ENCODE results near the gene AUTS2. TPM values are rescaled to one million over a fixed set of nuclear protein-coding genes. Genes with fewer than 3 reads are reported as not detected.
"Not testable (repeated sequence)": the region's sequence is repeated elsewhere in the genome, so short reads cannot be mapped to it uniquely, and the experiment has no call there.

The AUTS2 gene
- total RNA-seq, 1 donor from 2014 or later = 7.7 TPM

DNA sequence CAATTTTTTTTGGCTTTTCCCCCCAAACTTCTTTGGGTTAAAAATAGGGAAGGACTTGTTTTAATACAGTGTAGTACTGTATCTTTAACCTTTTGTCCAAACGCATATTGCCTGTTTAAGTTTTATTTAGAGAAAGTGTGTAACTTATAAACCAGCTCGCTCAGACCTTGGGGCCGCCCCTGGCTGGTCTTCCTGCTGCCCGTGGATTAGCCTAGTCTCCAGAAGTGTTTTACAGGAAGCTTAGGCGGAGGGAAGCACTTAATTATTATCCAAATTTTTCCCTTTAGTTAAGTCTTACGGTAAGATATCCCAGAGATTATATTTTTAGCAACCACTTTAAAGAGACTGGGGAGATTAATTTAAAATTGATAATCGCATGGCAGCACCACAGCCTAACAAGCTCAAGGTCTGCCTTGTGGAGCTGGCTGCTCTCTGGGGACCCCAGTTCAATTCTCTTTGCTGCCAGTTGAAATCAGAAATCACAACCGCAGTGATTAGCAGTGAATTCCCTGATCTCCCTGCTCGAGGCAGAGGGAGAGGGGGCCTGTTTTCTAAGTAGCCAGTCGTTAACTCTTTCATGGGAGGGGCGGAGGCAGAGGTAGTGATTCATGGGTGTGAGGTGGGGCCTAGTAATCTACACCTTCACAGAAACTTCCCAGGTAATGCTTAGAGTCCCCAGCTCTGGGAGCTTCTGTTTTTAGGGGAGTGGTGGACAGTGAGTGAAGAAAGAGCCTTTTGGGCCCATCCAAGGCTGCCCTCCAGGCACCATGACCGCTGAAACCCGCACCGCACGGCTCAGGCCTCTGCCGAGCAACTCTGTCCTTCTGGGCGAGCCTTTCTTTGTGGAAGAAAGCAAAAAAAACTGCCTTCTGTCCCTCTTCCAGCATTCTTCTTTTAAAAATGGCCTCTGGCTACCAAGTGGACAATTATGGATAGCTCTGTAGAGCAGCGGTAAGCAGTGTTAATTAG lies 984.9 kb downstream of the AUTS2 start:
- intact Hi-C loops (cut with micrococcal nuclease) = no loop called here

DNA sequence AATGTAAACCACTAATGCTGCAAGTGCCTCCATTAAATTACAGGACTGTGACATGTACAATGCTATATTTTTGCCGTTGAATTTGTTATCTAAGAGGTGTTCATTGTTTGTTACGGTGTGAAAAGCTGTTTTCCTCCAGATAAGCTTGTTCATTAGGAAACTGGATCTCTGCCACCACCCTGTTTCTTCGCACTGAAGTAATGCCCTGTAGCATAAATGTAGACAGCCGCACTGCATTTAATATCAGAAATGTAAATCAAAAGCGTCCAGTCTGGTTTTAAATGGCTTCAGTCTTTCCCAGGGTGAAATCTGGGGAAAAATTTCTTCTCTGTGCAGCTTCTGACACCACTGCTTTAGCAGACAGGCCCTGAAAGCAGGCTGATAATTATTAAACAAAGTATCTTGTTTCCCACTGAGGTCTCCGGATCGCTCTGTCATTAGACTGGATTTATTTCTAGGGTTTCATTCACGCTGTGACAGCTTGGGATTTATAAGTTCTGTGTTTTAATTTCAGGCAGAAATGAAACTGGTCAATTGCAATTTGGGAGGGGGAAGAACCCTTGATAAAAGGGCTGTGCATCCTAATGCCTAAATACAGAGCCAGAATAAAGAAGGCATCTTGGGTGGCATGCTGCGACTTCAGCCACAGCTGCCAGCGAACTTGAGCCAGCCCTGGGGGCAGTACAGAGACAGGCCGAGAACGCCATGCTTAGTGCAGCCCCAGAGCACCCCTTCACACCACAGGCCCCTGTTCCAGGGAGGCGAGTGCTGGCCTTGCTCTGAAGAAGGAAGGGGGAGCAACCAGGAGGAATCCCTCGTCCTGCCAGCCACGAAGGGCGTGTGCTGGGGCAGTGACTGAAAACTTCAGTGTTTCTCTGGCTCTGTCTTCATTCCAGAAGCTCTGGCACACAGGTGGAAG lies 985.9 kb downstream of the AUTS2 start:
- intact Hi-C loops (cut with micrococcal nuclease) = no loop called here

DNA sequence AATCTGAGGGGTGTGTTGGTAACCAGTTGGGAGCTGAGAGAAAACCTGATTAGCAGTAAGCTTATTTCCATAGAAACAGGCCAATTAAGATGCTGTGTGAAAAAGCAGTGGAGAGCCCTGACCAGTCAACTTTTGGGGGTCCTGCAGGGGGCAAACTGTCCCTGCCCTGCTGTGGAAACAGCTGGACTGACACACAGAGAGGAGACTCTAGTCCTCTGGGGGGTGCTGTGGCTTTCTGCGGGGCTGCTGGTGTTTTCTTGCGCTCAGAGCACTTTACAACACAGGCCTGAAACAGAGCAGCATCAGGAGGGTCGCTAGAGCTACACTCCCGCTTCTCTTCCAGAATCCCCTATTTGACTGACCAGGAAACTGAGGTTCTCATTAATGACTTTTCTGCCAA lies 986.8 kb downstream of the AUTS2 start:
- intact Hi-C loops (cut with micrococcal nuclease) = loop anchor here (5.0 kb wide), 1 partner anchor 112 kb away; no protein-coding TSS in a partner anchor

DNA sequence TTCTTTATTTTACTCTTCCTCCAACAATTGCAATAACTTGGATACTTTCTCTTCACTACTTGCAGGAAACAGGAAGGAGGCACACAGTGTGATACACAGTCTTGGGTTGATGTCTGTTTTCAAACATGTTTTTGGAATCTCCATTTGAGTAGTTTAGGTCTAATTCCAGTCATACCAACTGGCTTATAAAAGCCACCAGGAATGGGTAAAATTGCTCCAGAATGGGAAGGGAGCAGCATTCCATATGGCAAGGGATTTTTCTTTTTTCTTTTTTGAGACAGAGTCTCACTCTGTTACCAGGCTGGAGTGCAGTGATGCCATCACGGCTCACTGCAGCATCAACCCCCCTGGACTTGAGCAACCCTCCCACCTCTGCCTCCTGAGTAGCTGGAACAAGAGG lies 988.5 kb downstream of the AUTS2 start:
- intact Hi-C loops (cut with micrococcal nuclease) = loop anchor here (5.0 kb wide), 1 partner anchor 110 kb away; no protein-coding TSS in a partner anchor

DNA sequence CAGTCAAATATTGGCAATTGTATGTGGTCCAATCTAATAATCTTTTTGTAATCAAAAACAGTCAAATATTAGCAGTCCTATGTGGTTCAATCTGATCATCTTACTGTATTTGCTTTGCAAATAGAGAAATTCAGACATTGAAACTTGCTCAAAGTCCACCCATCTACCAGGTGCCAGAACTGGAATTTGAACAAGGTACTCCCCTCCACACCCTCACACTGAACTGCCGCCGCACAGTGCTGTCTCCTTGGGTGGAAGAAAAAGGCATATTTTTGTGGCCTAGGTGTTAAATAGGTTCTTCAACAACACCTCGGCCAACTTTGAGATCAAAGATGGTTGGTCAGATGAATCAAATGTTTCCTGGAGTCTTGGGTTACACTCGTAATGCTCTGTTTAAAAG lies 989.5 kb downstream of the AUTS2 start:
- intact Hi-C loops (cut with micrococcal nuclease) = loop anchor here (5.0 kb wide), 1 partner anchor 110 kb away; no protein-coding TSS in a partner anchor

DNA sequence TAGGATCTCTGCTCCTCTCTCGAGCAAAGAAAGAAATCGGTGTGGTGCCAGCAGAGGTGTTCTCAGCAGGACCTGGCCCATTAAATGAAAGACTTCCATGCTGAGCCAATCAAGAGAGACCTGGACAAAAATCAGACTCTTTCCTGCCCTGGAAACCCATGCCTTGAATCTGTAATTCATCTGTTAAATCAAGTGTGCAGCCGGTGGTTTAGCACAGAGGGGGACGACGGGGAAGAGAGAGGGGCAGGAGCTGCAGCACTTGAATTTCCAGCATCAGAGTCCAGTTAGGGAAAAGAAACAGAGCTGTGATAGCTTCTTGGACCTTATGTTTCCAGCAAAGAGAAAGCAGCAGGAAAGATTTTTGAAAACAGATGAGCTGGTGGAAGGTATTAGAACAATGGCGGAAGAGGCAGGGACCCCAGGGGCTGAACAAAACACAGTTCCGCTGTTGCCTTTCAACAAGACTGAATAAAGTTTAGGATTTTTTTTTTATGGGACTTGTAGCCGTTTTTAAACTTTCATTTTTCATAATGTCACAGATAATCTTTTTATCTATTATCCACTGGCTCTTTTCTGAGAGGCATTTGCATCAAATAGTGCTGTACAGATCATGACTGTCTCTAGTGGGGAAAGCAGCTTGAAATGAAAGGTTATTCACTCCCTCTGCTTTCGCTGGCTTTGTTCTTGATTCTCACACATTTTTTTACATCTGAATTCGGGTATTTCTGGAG lies 990.1 kb downstream of the AUTS2 start:
- intact Hi-C loops (cut with micrococcal nuclease) = loop anchor here (5.0 kb wide), 1 partner anchor 109 kb away; no protein-coding TSS in a partner anchor

DNA sequence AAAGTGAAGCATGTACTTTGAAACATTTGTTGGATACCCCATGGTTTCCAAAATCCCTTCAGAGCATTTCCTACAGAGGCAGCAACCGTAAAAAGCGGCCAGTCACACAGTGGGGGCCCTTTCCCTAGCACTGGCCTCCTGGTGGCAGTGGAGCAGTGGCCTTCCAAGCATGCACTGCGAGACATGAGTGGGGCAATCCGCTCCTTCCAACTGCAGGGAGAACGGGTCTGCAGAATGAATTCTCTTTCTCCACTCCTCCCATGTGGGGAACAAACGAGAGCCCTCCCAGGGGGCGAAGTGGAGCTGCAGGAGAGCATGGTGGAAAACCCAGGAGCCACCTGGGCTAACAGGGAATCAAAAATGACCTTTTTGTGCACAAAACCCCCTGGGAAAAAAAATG lies 990.7 kb downstream of the AUTS2 start:
- intact Hi-C loops (cut with micrococcal nuclease) = loop anchor here (5.0 kb wide), 1 partner anchor 108 kb away; no protein-coding TSS in a partner anchor

DNA sequence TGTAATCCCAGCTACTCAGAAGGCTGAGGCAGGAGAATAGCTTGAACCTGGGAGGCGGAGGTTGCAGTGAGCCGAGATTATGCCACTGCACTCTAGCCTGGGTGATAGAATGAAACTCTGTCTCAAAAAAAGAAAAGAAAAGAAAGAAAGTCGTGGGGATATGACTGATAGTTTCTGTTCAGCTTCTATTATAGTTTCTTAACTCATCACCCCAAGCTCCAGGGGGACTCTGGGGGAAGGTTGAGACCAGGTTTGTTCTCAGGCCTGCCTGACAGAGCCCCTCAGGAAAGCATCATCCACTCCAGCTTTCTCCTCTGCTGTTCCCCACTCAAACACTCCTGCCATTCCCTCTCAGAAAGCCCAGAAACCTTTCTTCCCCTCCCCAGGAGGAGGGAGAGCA lies 991.3 kb downstream of the AUTS2 start:
- intact Hi-C loops (cut with micrococcal nuclease) = loop anchor here (5.0 kb wide), 1 partner anchor 108 kb away; no protein-coding TSS in a partner anchor

DNA sequence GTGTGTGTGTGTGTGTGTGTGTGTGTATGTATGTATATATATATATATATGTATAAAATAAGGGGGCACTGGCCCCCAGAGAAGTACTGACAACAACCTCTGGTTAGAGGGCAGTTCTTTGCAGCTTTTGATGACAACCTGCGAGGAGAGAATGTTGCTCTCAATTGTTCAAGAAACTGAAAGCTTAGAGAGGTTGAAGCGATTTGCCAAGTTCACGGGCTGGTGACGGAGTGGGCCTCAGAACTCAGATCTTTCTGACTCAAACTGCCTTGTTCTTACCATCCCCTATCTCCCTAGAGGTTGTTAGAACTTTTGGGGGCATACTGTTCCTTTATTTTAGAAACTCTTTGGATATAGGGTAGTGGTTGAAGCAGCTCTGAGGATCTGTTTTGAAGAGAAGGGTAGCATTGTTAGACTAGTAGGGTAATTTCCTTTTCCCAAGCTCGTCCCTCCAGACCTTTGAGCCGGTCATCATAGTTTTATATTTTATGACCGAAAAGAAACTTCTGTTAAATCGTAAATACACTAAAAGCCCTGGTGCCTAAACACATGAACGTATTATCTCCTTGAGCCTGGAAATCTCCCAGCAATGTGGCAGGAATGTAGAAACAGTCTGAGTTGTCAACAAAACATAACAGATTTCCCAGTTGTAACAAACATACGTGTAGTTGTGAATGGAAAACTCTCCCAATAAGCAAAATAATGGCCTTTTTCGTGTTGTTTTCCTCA lies 992.0 kb downstream of the AUTS2 start:
- intact Hi-C loops (cut with micrococcal nuclease) = no loop called here

DNA sequence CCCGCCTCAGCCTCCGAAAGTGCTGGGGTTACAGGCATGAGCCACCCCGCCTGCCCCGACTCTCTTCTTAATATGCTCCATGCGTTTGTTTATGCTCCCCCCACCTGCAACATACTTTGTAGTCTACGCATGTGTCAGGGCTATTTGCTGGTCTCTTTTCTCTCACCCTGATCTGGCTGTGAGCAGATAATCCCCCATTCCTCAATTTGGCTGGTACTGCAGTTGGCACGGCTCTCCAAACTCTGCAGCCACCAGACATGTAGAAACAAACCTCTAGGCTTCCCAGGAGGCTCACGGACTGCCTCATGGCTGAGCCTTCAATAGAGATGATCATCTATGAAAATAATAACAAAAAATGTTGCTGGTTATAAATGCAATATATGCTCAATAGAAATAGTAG lies 993.4 kb downstream of the AUTS2 start:
- intact Hi-C loops (cut with micrococcal nuclease) = no loop called here

DNA sequence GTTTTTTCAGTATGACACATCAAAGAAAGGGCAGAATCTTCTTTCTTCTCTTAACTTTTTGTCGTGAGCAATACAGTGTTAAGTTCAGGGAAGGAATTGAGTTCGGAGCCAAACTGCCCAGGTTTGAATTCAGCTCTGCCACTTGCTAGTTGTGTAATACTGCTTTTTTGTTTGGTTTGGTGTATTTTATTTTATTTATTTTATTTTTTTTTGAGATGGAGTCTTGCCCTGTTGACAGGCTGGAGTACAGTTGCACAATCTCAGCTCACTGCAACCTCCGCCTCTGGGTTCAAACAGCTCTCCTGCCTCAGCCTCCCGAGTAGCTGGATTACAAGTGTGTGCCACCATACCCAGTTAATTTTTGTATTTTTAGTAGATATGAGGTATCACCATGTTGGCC lies 993.9 kb downstream of the AUTS2 start:
- intact Hi-C loops (cut with micrococcal nuclease) = no loop called here

DNA sequence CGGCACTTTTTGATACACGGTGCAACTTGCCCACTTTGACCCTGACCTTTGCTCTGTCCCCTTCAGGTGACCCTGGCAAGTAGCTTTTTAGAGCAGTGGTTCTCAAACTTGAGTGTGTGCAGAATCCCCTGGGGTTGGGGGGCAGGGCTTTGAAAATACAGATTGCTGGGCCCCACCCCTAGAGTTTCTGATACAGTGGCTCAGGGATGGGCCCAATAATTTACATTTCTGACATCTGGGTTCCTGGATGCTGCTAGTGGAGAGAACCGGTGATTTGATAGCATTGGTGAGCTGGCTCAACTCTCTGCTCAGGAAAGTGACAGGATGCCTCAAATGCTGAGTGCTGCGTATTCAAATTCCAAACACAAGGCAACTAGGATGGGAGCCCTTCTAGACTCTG lies 995.9 kb downstream of the AUTS2 start:
- intact Hi-C loops (cut with micrococcal nuclease) = no loop called here

DNA sequence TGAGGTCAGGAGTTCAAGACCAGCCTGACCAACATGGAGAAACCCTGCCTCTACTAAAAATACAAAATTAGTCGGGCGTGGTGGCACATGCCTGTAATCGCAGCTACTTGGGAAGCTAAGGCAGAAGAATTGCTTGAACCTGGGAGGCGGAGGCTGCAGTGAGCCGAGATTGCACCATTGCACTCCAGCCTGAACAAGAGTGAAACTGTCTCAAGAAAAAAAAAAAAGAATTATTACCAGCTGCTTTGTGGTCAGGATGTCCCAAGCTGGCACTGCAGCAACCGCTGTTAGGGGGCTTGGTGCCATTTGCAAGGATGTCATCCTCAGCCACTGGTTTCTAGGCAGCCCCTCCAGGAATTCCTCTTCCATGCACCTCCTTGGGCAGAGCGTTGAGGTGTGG lies 996.6 kb downstream of the AUTS2 start:
- intact Hi-C loops (cut with micrococcal nuclease) = not testable (repeated sequence)

DNA sequence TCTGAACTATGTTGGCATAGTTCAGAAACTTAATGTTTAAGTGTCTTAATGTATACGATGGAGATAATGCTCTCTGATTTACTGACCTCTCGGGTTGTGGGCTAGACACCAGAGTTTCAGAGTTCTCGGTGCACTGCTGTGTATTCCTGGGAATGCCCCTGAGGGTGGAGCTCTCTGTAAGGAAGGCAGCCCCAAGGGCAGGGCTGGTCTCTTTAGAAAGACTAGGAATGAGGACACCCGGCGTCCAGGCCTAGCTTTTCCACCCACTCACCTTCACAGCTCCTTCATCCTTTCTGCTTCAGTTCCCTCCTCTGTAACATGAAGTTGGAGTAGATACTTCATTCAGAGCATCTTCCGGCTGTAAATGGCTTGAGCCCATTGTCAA lies 997.1 kb downstream of the AUTS2 start:
- intact Hi-C loops (cut with micrococcal nuclease) = no loop called here

DNA sequence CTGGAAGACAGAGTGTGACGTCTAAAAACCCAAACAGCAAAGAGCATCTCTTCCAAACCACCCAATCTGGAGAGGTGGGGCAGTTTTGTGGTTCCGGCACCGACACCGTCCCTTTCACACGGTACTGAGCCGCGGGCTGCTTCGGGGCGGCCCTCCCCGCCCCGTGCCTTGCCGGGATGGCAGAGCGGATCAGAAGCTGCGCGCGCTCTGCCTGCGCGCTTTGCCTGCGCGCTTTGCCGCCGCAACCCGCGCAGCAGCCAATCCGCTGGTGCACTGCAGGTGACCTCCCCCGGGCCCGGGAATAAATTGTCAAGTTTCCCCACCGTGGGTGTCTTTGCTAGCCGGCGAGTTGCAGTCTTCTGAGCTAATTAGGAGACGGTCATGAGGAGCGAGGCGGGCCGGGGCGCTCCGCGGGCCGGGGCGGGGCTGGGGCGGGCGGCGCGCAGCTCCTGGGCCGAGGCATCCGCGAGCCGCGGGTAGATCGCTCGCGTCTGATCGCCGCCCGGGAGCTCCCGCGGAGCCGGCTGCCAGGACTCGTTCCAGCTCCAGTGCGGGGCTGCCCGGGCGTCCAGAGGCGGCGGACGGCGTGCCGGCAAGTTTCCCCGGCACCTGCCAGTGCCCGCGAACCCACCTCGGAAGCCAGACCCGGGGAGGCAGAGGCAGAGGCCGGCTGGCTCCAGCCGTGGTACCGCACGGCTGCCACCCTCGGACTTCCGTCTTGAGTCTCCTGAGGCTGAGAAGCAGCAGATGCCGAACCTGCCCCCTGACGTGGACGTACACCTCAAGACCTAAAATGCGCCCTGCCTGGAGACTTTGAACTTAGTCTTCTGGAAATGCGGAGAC lies 997.7 kb downstream of the AUTS2 start:
- intact Hi-C loops (cut with micrococcal nuclease) = no loop called here

DNA sequence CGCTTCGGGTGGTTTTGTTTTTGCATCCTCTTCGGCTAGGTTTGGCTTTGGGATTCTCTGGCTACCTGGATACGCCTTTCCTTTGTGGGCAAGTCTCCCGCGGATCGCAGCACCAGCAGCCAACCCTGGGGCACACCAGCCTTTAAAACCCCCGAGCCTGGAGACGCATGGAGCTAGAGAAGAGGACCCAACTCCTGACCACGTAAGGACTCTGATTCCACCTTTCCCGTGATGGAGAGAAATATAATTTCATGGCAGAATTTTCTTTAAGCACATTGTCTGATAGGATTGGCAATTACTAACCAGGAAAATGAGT lies 998.3 kb downstream of the AUTS2 start:
- intact Hi-C loops (cut with micrococcal nuclease) = no loop called here

DNA sequence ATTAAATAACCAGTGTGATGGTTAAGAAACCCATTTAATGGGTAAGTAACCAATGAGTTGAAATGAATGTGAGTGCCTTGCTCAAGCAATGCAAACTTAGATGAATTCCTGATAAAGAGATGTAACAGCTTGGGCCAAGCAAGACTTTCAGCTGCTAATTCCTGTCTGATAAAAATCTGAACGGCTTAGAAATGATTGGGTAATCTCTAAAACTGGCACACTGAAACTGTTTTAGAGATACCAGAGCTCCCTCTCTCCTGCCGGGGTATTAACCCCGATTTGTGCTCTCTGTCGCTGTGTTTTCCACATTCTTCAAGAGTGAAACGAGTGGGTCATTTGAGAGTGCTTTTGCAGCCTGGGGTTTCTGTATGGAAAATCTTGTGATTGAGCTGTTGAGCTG lies 998.8 kb downstream of the AUTS2 start:
- intact Hi-C loops (cut with micrococcal nuclease) = no loop called here

DNA sequence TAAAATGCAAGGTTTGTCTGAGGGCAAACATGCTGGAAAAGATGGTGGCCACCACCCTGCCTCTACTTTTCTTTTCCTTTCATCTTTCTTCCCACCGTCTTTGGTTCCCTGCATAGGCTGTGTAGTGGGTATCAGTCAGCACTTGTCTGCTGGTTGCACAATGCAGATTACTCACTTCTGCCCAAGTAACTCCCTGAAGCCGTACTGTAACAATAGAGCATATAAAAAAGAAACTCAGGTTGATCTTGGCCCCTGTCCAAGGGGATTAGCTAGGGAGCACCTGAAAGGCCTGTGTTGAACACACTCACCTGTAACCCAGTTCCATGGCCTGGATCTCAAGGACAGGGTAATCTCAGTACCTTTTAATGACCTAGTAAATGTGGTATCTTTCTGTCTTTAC lies 1000.7 kb downstream of the AUTS2 start:
- intact Hi-C loops (cut with micrococcal nuclease) = no loop called here

DNA sequence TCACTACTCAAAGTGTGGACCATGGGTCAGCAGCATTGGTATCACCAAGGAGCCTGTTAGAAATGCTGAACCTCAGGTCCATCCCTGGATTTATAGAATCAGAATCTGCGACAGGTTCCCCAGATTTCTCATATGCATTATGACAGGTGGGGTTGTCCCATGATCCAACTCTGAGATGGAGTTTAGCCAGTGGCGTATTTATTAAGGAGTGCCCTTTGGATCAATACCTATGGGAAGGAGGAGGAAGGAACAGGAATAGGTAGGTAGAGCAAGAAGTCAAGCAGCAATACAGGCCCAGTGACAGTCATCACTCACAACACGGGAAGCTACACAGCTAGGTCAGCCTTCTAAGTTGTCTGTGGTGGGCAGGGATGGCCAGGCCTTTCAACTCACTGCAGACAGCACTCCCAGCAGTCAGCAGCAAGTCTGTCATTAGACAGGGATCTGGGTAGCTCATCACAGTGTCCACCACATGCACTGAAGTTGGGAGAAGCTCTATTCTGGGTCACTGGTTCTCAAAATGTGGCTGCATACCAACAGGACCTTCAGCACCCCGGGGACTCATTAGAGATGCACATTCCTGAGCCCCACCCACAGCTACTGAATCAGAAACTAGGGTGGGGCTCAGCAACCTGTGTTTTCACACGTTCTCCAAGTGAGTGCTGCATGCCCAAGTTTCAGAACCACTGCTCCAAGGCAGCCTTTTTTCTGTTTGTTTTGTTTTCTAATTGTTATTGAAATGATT lies 1001.3 kb downstream of the AUTS2 start:
- intact Hi-C loops (cut with micrococcal nuclease) = no loop called here
